Activated CD8-positive, alpha-beta memory T cell treated with anti-CD3 and anti-CD28 coated beads for 36 hours (primary cell): ENCODE data around the gene PIGS. TPM values are rescaled to one million over a fixed set of nuclear protein-coding genes. Genes with fewer than 3 reads are reported as not detected.
"Not testable (repeated sequence)": the region's sequence is repeated elsewhere in the genome, so short reads cannot be mapped to it uniquely, and the experiment has no call there.

Experiments
- CTCF ChIA-PET: fragments of 350-600 bp; sonication (Branson Sonifier 250); formaldehyde crosslinking; loops from one replicate; lab custom pipeline; 2021; ENCODE audit warnings: antibody characterized with exemption; lab: Charles Lee
- POLR2A ChIA-PET: fragments of 350-600 bp; sonication (Branson Sonifier 250); formaldehyde crosslinking; loops from one replicate; lab custom pipeline; 2021; ENCODE audit warnings: antibody characterized with exemption; lab: Charles Lee
- total RNA-seq, 2 experiments: library from RNA; stranded (reverse); gene quantifications; one replicate each; pipeline ENCODE4 v1.2.3, GENCODE V29; 2021

PIGS gene
- 10 to 100 TPM; 50.0 to 50.3 TPM for total RNA-seq

GRCh38 chr17:28571361-28572122 is at the start of gene PIGS:
Gene PIGS, minus strand, starts transcription at chr17:28571524. Its CDS starts 28 bp downstream, at chr17:28571496.
- ChIA-PET POLR2A (interaction anchor here (0.6 to 1.8 kb wide), 10 partner anchors 20 to 236 kb away, joined by 3 to 8 read pairs (median 4); partner anchors contain the start of genes BLTP2, RPL23A and TNFAIP1), CTCF (interaction anchor here (0.7 to 2.1 kb wide), 5 partner anchors 9 to 42 kb away, joined by 3 to 10 read pairs (median 3); no protein-coding TSS in a partner anchor)

GRCh38 chr17:28620010-28620409 is 48.7 kb upstream of the PIGS start:
- ChIA-PET POLR2A (no interaction called here), CTCF (no interaction called here)

GRCh38 chr17:28618464-28618863 is 47.1 kb upstream of the PIGS start:
- ChIA-PET POLR2A (no interaction called here), CTCF (interaction anchor here (0.9 kb wide), 1 partner anchor 70 kb away, joined by 3 read pairs; no protein-coding TSS in a partner anchor)

- POLR2A ChIA-PET: no interaction called here
Observed at GRCh38 chr17:28616281-28616680, 45.0 kb upstream of the PIGS start.

GRCh38 chr17:28615260-28615940 is 44.1 kb upstream of the PIGS start:
- ChIA-PET CTCF (interaction anchor here (1.0 kb wide), 1 partner anchor 65 kb away, joined by 3 read pairs; no protein-coding TSS in a partner anchor), POLR2A (no interaction called here)

More at GRCh38 chr17:28616281-28616680, 45.0 kb upstream of the PIGS start:
- CTCF ChIA-PET: no interaction called here

GRCh38 chr17:28613931-28614381 is 42.6 kb upstream of the PIGS start, which contains the start of gene RSKR:
Gene RSKR, minus strand, starts transcription at chr17:28614185. Its CDS starts 24 bp downstream, at chr17:28614161.
- ChIA-PET POLR2A (no interaction called here), CTCF (interaction anchor here (1.5 to 2.5 kb wide), 3 partner anchors 20 to 121 kb away, joined by 3 to 6 read pairs (median 6); no protein-coding TSS in a partner anchor)

- CTCF ChIA-PET: interaction anchor here (0.8 to 2.5 kb wide), 13 partner anchors 12 to 121 kb away, joined by 3 to 6 read pairs (median 3); partner anchors contain the start of gene PIGS
- POLR2A ChIA-PET: no interaction called here
Observed at GRCh38 chr17:28612936-28613872, 41.9 kb upstream of the PIGS start.

- CTCF ChIA-PET: interaction anchor here (0.8 to 2.5 kb wide), 13 partner anchors 12 to 120 kb away, joined by 3 to 6 read pairs (median 3); partner anchors contain the start of gene PIGS
- POLR2A ChIA-PET: no interaction called here
Observed at GRCh38 chr17:28612531-28612930, 41.2 kb upstream of the PIGS start.

- CTCF ChIA-PET: interaction anchor here (0.7 kb wide), 2 partner anchors 14 to 16 kb away, joined by 3 read pairs; no protein-coding TSS in a partner anchor
- POLR2A ChIA-PET: no interaction called here
Observed at GRCh38 chr17:28610376-28610775, 39.1 kb upstream of the PIGS start.

GRCh38 chr17:28604031-28604430 is 32.7 kb upstream of the PIGS start:
- POLR2A ChIA-PET, CTCF ChIA-PET: not testable (repeated sequence)

GRCh38 chr17:28599311-28600184 is 28.2 kb upstream of the PIGS start:
- POLR2A ChIA-PET: interaction anchor here (0.6 to 1.9 kb wide), 11 partner anchors 23 to 352 kb away, joined by 3 to 8 read pairs (median 5); partner anchors contain the start of genes ALDOC, BLTP2, PIGS and POLDIP2
- CTCF ChIA-PET: interaction anchor here (0.8 to 1.6 kb wide), 6 partner anchors 13 to 210 kb away, joined by 3 to 9 read pairs (median 4); partner anchors contain the start of genes ALDOC and BLTP2

GRCh38 chr17:28598799-28599310 is 27.5 kb upstream of the PIGS start, which contains the start of gene SPAG5:
Gene SPAG5, minus strand, starts transcription at chr17:28599025. Its CDS starts 79 bp downstream, at chr17:28598946.
- ChIA-PET POLR2A (interaction anchor here (0.5 to 1.9 kb wide), 11 partner anchors 13 to 241 kb away, joined by 3 to 8 read pairs (median 4); partner anchors contain the start of genes PIGS, POLDIP2, SDF2 and SUPT6H), CTCF (interaction anchor here (0.8 to 1.6 kb wide), 5 partner anchors 14 to 211 kb away, joined by 3 to 9 read pairs (median 4); partner anchors contain the start of genes BLTP2 and PIGS)

- CTCF ChIA-PET: interaction anchor here (0.9 to 1.5 kb wide), 3 partner anchors 27 to 212 kb away, joined by 3 to 5 read pairs (median 4); partner anchors contain the start of gene PIGS
Observed at GRCh38 chr17:28598389-28598788, 27.1 kb upstream of the PIGS start.

GRCh38 chr17:28597606-28598383 is 26.5 kb upstream of the PIGS start:
- ChIA-PET CTCF (interaction anchor here (1.4 kb wide), 1 partner anchor 27 kb away, joined by 4 read pairs; the partner anchor contains the start of gene PIGS), POLR2A (interaction anchor here (0.5 to 1.1 kb wide), 4 partner anchors 12 to 209 kb away, joined by 3 to 4 read pairs (median 4); partner anchors contain the start of gene PIGS)

More at GRCh38 chr17:28598389-28598788, 27.1 kb upstream of the PIGS start:
- POLR2A ChIA-PET: interaction anchor here (0.5 to 1.1 kb wide), 3 partner anchors 13 to 38 kb away, joined by 3 to 4 read pairs (median 3); partner anchors contain the start of gene PIGS

- ChIA-PET POLR2A (interaction anchor here (0.6 kb wide), 1 partner anchor 53 kb away, joined by 6 read pairs; no protein-coding TSS in a partner anchor), CTCF (no interaction called here)
Observed at GRCh38 chr17:28592260-28592659, 20.9 kb upstream of the PIGS start.
